ENCODE measurements around the gene RPP14. TPM values are rescaled to one million over a fixed set of nuclear protein-coding genes. Genes with fewer than 3 reads are reported as not detected.
"Not testable (repeated sequence)": the region's sequence is repeated elsewhere in the genome, so short reads cannot be mapped to it uniquely, and the experiment has no call there.

RPP14 gene
- total RNA-seq, 1 donor = 16.0 TPM

- no peak for DNase-seq (ENCODE audit: low read depth)
- H3K4me3 ChIP-seq (ENCODE audit: low read depth, low read length) = no peak overlapping the region
- no peak for TF ChIP-seq CTCF (IDR thresholded peaks at IDR 0.05; ENCODE audit: insufficient read depth, low read depth, low read length)
These were observed 25.0 kb upstream of the RPP14 start for GRCh38 chr3:58281069-58281468.

- no peak for DNase-seq (ENCODE audit: low read depth)
- no peak for TF ChIP-seq CTCF (IDR thresholded peaks at IDR 0.05; ENCODE audit: insufficient read depth, low read depth, low read length)
- no peak overlapping the region for H3K4me3 ChIP-seq (ENCODE audit: low read depth, low read length)
These were observed 20.7 kb upstream of the RPP14 start for GRCh38 chr3:58285334-58285733.

- TF ChIP-seq CTCF (IDR thresholded peaks at IDR 0.05; ENCODE audit: insufficient read depth, low read depth, low read length) = no peak
- H3K4me3 ChIP-seq (ENCODE audit: low read depth, low read length) = no peak overlapping the region
- no peak for DNase-seq (ENCODE audit: low read depth)
These were observed 18.7 kb upstream of the RPP14 start for GRCh38 chr3:58287354-58287753.

GRCh38 chr3:58288011-58288728 lies 17.9 kb upstream of the RPP14 start:
- no peak overlapping the region for H3K4me3 ChIP-seq (ENCODE audit: low read depth, low read length)
- TF ChIP-seq CTCF (IDR thresholded peaks at IDR 0.05; ENCODE audit: insufficient read depth, low read depth, low read length) = peak; percentile 11
- no peak for DNase-seq (ENCODE audit: low read depth)

- DNase-seq (ENCODE audit: low read depth) = not testable (repeated sequence)
These were observed 17.0 kb upstream of the RPP14 start for GRCh38 chr3:58288964-58289613.

GRCh38 chr3:58290446-58290845 lies 15.6 kb upstream of the RPP14 start:
- not testable (repeated sequence) for H3K4me3 ChIP-seq (ENCODE audit: low read depth, low read length); DNase-seq (ENCODE audit: low read depth)

More at GRCh38 chr3:58288964-58289613, 17.0 kb upstream of the RPP14 start:
- not testable (repeated sequence) for H3K4me3 ChIP-seq (ENCODE audit: low read depth, low read length)

GRCh38 chr3:58291671-58292338 lies 14.2 kb upstream of the RPP14 start:
- no peak overlapping the region for H3K4me3 ChIP-seq (ENCODE audit: low read depth, low read length)
- no peak for DNase-seq (ENCODE audit: low read depth)
- TF ChIP-seq CTCF (IDR thresholded peaks at IDR 0.05; ENCODE audit: insufficient read depth, low read depth, low read length) = no peak

Data from fibroblast of villous mesenchyme (primary cell).